ENCODE results near the gene CREM.
"Not testable (repeated sequence)": the region's sequence is repeated elsewhere in the genome, so short reads cannot be mapped to it uniquely, and the experiment has no call there.

CREM gene

DNA sequence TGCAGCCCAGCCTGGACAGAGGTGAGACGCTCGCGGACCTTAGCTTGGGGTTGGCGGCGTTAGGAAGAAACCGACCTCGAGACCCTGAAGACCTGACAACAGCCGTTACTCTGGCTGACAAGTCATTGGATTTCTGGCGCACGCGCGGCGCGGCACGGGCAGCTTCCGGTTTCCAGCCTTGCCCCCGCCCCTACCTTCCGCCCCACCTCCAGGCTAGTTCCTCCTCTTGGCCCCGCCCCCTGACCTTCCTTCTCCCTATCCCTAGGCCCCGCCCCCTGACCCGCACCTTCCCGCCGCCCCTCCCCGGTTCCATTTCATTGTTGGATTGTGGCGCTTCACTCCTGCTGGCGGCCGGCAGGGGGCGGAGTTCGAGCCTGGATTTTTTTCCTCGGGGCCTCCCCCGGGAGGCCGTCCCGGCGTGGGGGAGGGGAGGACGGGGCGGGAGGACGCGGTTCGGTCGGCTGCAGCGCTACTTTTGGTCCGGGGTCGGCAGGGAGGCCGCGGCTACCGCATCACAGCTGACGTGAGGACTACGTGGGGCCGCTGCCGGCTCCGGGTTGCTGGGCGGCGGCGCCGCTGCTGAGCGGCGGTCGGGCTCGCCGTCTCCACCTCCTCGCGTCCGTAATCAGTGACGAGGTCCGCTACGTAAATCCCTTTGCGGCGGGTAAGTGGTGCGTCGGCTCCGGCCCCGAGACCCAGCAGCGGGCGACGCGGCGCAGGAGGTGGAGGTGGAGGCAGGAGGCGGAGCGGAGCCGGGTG is at the start of gene CREM:
Gene CREM (plus strand): TSS at position 317 of the 759 bp plus-strand sequence. CDS start 10,990 bp downstream, outside the sequence.
- peak; percentile 99 for DNase-seq (ENCODE audit: low read depth)

DNA sequence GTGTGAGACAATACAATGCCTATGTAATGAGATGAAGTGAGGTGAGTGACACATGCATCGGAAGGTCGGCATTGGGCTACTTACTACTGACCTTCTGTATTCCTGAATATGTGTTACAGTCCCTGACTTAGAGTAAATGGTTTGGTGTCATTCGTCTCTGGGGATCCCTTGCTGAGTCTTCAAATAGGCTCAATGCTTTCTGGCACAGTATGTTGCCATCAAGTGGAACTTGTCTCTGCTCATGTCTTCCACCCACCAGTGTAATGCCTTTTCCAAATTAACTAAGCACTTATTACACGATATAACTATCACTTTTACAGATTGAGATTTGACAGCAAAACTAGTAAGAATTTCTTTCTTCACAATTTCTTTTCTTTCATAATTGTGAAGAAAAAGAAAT is 47.4 kb upstream of the CREM start:
- no peak for DNase-seq (ENCODE audit: low read depth)

DNA sequence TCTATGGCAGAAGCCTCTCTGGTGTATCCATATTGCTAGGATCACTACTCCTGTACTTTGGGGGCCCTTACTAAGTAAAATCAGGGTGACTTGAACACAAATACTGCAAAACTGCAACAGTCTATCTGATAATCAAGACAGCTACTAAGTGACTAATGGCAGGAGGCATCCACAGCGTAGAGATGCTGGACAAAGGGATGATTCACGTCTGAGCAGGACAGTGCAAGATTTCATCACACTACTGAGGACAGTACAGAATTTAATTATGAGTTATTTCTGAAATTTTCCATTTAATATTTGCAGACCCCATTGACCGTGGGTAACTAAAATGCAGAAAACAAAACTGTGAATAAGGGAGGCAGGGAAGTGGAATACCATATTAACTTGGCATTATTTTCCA is 46.9 kb upstream of the CREM start:
- DNase-seq (ENCODE audit: low read depth), result no peak

DNA sequence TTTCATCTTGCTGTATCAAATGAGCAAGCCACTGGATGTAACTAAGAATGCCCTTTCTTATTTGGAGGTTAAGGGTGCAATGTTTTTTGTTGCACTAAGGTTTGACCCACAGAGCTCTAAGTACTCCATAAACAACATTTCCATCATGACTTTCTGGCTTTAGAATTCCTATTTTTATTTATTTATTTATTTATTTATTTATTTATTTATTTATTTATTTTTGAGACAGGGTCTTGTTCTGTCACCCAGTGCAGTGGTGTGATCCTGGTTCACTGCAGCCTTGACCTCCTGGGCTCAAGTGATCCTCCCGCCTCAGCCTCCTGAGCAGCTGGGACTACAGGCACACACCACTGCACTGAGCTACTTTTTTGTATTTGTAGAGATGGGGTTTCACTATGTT is 46.4 kb upstream of the CREM start:
- DNase-seq (ENCODE audit: low read depth), result not testable (repeated sequence)

DNA sequence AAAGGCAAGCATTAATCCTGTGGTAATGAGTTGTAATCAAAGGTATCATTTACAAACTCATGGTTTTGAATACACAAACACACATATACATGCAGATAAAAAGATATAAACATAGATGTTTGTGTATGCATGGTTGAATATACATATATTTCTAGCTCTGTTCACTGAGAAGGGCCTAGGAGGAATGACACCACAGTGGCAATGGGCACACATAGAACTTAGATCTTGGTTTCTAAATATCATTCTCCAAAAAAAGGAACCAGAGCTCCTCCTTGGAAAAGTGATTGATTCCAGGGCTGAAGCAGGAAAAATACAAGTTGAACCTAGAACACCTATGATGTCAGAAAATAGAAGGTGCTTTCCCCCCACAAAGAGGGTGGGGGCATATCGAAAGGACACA is 43.4 kb upstream of the CREM start:
- no peak for DNase-seq (ENCODE audit: low read depth)

DNA sequence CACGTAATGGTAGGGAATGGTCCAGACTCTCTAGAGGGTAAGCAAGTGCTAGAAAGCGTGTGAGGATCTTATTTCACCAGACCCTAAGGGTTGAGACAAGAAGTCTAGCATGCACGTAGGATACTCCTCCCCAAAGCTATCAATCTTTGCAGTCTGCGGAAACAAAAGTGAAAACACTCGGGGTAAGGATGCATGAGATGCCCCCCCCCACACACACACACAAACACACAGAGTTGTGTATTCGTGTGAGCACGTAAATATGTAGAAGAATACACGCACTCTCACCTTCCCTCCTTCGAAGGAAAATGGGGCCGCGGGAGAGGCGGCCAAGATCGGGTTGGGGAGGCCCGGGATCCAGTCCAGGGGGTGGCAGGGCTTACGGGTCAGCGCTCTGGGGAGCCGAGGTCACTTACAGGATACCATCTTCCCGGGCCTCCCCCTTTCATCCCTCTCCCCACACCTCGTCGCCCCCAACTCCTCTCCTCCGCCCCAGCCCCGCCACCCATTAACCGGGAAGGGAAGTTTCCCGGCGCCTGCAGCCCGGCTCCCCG is 37.0 kb upstream of the CREM start:
- DNase-seq (ENCODE audit: low read depth), result no peak

DNA sequence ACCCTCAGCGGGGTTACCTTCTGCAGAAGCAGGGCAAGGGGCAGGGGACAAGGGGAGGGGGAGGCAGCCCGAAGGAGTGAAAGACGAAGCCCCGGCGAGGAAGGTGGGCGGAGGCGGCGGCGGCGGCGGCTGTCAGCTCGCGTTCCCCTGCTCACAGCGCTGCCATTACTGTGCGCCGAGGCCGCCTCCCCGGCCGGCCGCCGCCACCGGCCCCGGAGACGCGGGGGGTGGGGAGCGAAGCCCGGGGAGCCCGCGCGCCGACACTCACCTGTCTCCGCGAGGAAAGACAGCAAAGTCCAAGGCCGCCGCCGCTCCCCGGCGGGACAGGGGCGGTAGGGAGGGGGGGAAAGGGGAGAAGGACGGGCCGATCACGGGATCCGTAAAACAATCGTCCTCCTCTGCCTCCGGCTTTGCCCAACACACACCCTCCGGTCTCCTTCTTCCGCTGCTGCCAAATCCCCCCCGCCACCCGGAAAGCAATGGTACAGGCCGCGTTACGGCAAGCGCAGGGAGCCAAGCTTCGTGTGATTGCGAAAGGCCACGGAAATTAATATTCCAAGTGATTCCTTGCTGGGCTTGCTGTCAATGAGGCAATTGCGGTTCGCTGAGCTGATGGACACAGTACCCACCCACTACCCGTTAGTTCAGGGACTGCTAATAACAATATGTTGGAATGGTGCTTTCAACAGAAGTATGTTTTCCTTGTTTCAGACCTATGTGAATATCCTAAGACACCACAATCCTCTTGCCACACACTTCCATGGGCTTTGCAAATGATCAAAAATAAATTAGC is 36.3 kb upstream of the CREM start, which contains the start of gene CUL2:
Gene CUL2 (minus strand): TSS at position 180 of the 793 bp plus-strand sequence. CDS start 19,024 bp downstream, outside the sequence.
- peak; percentile 85 for DNase-seq (ENCODE audit: low read depth)

DNA sequence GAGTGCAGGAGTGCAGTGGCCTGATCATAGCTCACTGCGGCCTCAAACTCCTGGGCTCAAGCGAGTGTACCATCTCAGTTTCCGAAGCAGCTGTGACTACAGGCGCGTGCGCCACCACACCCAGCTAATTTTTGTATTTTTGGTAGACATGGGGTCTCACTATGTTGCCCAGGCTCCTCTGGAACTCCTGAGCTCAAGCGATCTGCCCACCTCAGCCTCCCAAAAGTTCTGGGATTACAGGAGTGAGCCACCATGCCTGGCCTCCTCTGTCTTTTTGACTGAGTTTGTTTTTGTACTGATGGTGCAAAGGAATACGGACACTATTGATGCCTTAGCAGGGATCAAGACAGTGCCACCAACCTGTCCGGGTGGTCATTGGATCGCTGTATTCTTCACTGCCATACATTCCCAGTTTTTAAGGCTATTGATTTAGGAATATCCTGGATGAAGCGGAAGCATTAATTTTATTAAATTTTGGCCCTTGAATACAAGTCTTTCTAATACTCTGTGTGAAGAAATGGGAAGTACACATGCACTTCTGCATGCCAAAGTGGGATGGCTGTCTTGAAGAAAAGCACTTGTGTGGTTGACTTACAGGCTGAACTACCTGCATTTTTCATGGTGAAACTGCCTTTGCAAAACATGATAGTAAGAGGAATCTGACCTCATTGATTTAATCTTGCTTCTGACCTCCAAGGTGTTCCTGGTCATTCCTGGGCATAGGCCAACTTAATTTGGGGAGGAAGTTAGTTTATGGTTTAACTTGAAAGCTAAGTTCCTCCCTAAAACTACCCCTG is 34.5 kb upstream of the CREM start:
- no peak for DNase-seq (ENCODE audit: low read depth)

DNA sequence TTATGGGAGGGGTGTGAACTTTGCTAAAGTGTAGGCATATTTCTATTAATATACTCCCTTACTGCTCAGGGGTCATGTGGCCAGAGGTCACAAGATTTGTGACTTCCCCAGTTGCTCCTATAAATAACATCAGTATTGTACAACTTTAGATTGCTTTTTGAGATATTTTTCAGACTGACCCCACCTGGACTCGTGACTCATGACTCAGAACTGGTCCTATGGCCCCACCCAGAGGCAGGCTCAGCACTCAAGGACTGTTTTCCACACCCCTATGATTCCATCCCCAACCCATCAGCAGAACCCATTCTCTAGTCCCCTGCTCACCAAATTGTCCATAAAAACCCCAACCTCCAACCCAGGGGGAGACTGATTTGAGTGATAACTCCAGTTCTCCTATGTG is 33.8 kb upstream of the CREM start:
- no peak for DNase-seq (ENCODE audit: low read depth)

DNA sequence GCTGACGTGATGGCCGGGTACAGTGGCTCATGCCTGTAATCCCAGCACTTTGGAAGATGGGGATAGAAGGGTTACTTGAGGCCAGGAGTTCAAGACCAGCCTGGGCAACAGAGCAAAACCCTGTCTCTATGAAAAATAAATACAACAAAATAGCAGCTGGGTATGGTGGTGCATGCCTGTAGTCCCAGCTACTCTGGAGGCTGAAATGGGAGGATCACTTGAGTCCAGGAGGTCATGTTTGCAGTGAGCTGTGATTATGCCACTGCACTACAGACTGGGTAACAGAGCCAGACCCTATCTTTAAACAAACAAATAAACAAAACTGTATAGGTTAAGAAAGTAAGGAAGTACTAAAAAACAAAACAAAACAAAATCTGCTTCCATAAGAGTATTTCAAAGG is 30.3 kb upstream of the CREM start:
- no peak for DNase-seq (ENCODE audit: low read depth)

DNA sequence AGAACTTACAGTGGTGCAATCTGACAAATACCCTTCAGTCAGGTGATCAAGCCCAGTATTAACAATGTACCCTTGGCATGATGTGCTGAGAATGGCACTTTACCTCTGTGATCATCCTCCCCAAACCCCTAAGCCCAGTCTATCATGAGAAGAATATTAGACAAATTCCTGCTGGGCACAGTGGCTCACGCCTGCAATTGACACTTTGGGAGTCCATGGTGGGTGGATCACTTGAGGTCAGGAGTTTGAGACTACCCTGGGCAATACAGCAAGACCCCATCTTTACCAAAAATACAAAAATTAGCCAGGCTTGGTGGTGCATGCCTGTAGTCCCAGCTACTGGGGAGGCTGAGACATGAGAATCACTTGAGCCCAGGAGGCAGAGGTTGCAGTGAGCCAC is 29.1 kb upstream of the CREM start:
- DNase-seq (ENCODE audit: low read depth), result no peak

DNA sequence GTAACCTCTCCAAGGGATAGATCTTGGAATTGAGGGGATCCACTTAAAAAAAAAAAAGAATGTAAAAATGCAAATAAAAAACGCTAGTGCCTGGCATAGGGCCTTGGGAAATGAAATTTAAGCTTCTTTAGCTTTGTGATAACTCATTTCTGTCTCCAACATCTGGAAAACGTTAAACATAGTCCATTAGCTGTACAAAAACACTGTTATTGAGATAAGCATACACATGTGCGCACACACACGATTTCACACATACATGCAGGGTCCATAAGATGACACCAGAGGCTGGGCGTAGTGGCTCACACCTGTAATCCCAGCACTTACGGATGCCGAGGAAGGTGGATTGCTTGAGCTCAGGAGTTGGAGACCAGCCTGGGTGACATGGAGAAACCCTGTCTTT is 22.8 kb upstream of the CREM start:
- no peak for DNase-seq (ENCODE audit: low read depth)

DNA sequence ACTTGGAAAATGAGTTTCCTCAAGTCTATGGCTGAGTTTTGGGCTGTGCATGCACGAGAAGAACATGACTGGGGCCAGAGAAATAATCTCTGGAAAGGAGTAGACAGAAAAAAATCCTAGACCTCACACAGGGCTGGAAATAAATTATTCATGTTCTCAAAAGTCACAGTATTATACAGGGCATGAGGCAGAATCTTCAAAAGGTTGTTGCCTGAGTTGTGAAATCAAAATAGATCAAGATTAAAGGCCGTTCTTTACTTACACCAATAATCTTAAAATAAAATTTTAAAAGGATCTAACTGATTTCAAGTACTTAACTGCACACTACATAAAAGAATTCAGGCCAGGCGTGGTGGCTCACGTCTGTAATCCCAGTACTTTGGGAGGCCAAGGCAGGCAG is 14.1 kb upstream of the CREM start:
- no peak for DNase-seq (ENCODE audit: low read depth)

DNA sequence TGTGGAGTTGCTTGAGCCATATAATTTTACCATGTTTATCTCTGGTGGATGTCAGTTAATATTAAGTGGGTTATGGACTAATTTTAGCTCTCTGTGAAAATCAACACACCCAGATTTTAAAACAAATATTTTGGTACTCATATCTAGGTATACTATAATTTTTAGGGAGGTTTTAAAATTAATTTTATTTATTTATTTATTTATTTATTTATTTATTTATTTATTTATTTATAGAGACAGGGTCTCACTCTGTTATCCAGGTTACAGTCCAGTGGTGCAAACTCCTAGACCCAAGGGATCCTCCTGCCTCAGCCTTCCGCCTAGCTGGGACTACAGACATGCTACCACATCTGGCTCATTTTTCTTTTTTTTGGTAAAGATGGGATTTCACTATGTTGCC is 7.3 kb upstream of the CREM start:
- DNase-seq (ENCODE audit: low read depth), result no peak

DNA sequence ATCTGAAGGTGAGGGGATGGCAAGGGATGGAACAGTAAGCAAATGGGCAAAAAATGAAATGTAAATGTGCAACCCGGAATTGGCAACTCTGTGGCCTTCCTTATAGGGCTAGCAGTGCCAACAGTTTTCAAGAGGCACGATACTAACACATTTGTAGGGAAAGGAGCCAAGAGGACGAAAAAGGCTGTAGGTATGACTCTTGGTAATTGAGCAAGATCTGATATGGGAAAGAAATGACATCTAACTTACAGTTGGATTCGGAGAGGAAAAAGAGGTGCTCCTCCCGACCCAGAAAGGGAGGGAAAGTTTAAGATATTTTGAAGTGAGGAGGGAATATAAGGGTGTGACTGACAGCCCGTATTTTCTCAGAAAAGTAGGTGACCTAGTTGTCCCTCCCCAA is 2.1 kb upstream of the CREM start:
- DNase-seq (ENCODE audit: low read depth), result no peak

DNA sequence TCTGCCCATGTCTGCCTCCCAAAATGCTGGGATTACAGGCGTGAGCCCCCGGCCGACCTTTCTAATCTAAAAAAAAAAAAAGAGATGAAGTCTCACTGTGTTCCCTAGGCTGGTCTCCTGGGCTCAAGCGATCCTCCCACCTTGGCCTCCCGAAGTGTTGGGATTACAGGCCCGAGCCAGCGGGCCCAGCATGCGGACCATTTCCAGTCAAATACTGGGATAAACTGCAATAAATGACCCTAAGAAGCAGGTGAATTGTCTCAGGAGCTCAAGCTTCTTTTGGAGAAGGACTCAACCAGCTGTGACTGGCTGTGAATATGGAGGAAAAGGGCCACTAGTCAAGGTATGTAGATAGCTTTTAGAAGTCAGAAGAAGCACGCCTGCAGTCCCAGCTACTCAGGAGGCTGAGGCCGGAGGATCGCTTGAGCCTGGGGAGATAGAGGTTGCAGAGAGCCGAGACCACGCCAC is 550 bp upstream of the CREM start:
- no peak for DNase-seq (ENCODE audit: low read depth)

DNA sequence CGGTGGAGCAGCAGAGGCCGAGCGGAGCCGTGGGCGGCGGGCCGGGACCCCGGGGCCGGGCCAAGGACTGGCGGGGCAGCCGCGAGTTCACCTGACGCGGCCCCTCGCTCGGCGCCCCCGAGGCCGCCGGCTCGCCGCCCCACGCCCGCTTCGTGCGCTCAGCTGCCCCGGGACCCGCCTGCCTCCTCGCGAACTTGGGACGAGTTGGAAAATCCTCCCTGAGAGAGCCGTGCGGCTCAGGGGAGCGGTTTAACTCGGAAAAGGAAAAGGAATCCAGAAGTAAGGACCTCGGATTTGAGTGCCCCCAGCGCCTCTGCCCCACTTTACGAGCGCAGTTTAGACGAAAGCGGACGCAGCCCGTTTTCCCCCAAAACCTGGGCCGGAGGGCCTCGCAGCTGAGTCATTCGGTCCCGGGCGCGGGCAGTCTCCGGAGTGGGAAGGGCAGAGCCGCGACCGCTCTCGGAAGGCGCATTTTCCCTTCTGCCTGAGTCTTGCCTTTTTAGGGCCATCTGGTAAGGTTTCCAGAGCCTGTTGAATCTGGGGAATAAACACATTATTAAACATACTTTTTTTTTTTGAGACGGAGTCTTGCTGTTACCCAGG is 744 bp downstream of the CREM start:
- DNase-seq (ENCODE audit: low read depth), result peak; percentile 36

DNA sequence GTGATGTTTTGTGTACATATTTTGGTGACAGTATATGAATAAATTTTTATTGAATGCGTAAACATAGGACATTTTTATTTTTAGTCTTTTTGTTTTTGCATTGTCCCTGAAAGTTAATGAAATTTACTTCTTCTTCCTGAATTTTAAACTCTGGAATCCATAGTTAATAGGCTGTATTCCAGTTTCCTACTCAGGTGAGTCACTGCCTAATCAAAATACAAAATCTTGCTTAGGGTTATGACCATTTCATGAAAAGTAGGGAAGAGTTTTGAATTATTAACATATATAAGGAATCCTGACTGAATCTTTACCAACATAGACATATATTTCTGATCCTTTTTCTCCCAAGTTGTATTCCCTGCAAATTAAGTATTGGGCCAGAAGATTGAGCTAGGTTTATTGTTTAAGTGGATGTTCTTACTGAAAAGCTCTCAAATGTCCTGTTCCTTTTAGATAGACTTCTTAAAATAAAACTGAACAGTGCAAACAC is 2.6 kb downstream of the CREM start:
- DNase-seq (ENCODE audit: low read depth), result no peak

DNA sequence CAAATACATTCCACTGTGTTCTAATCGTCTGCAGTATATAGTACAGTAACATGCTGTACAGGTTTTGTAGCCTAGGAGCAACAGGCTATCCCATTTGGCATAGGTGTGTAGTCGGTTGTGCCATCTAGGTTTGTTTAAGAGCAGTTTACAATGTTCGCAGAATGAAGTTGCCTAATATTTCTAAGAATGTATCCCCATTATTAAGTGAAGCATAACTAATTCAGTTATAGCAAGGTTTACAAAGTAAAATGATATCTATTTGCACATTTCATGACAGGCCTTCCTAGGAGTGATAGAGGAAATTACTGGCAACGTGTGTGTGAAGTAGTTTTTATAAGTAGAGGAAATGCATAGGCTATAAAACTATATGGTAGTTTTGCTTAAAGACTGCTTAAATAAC is 4.0 kb downstream of the CREM start:
- no peak for DNase-seq (ENCODE audit: low read depth)

DNA sequence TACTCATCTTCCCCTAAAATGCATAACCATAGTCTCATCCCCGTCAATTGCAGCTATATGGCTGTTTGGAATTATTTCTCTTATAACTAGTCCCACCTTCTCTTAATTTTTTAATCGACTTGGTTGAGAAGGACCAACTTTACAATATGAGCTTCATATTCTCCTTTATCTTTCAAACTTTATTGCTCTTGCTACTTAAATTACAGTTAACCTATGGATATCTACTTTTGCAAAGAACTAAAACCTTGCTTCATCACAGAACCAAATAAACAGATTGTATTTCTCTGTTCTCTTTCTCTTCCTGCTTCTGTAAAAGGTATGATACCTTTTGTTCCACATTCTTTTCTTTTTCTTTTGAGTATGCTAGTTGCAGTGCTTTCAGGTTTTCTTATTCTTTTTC is 6.1 kb downstream of the CREM start:
- no peak for DNase-seq (ENCODE audit: low read depth)

DNA sequence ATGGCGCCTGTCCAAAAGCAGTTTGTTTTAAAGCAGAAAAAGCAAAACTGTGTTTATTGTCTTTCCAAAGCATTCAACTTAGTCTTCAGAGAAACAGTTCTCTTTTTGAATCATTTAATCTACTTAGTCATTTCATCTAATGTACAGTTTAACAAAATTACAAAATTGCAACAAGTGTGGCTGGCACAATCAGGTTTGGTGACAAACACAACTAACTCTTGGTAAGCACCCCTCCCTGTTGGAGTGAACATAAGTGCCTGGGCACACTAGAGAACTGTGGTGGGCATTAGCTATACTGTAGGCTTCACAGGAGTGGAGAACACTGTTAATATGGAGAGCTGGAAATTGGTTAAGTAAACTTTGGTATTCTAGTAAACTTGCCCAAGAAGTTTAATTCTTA is 6.9 kb downstream of the CREM start:
- DNase-seq (ENCODE audit: low read depth), result no peak

DNA sequence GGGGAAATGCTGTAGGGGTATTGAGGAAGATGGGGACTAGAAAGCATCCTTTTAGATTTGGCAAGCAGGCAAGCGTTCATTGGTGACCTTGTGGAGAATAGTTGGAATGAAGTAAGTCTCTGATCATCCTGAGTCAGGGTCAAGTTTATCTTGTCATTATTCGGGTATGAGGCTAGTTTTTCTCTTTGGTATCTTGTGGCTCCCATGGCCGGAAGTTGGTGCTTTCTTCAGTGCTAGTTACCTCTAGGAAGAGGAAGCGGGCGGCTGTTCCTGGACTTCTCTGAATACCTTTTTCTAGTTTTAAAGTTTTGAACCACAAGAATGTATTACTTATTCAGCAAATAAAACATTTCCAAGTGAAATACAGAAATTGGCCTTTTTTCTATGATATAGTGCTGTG is 9.2 kb downstream of the CREM start:
- DNase-seq (ENCODE audit: low read depth), result no peak

Measured in activated T-helper 1 cell treated with Interleukin-2 at 50 U/mL for 16 hours (primary cell).